Gastroesophageal sphincter (tissue), 3 donors: Measurements from ENCODE around the gene ZNF783.

Source experiments
- POLR2A ChIP-seq, 2 donors: fragments of 450-650 bp; IDR thresholded peaks; one replicate each; pipeline ENCODE4 v1.6.1; 2017; ENCODE audit warnings: antibody characterized with exemption in 2 of 2, mild to moderate bottlenecking in 2 of 2, moderate library complexity in 1 of 2
- TF ChIP-seq, protein P1 (sequence below), 4 experiments: fragments of 200-600 bp in 2 of 4; fragments of 450-650 bp in 2 of 4; sonication (generic) in 1 of 4; IDR thresholded peaks; one replicate each; pipeline ENCODE4 v1.5.1; 2017 to 2019; ENCODE audit warnings: antibody characterized with exemption in 4 of 4, mild to moderate bottlenecking in 2 of 4, moderate library complexity in 2 of 4

DNA sequence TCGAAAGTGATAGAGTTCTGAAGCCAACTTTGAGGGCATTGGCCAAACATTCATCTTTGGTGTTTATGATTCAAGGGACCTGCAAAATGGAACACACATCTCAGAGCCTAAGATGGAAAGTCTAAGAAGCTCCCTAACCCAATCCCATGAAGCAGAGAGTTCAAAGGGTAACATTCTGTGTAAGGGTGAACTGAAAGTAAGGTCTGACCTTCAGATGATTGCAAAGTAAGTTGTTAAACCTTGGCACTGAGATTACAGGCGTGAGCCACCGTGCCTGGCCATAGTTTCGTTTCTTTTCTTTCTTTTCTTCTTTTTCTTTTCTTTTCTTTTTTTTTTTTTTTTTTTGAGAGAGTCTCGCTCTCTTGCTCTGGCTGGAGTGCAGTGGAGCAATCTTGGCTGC lies 20.3 kb upstream of the ZNF783 start:
- no peak for TF ChIP-seq POLR2A (IDR thresholded peaks at IDR 0.05)
- TF ChIP-seq, protein P1, sequence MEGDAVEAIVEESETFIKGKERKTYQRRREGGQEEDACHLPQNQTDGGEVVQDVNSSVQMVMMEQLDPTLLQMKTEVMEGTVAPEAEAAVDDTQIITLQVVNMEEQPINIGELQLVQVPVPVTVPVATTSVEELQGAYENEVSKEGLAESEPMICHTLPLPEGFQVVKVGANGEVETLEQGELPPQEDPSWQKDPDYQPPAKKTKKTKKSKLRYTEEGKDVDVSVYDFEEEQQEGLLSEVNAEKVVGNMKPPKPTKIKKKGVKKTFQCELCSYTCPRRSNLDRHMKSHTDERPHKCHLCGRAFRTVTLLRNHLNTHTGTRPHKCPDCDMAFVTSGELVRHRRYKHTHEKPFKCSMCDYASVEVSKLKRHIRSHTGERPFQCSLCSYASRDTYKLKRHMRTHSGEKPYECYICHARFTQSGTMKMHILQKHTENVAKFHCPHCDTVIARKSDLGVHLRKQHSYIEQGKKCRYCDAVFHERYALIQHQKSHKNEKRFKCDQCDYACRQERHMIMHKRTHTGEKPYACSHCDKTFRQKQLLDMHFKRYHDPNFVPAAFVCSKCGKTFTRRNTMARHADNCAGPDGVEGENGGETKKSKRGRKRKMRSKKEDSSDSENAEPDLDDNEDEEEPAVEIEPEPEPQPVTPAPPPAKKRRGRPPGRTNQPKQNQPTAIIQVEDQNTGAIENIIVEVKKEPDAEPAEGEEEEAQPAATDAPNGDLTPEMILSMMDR (IDR thresholded peaks at IDR 0.05): no peak
